Measurements from ENCODE around the gene ABCB11. TPM values are rescaled to one million over a fixed set of nuclear protein-coding genes. Genes with fewer than 3 reads are reported as not detected.

Gene ABCB11
- total and polyA plus RNA-seq, 2 donors (not counting 1 experiment from before 2014, with no cell fraction given): not detected

DNA sequence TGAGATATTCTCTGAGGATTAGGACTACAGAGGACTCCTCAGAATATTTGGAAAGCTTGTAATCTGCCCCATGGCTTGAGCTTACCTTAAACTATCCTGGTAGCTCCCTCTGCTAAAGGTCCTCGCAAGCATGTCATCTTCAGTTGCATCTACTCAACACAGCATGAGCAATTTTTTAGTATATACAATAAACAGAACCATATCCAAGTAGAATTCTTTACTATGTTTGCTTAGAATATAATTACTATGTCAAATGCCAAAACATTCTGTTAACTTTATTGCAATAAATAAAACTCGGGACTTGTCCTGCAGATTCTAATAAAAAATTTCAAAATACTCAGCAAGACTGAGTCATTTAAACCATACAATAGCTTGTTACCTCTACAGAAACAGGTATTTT is 62.8 kb downstream of the ABCB11 start:
- intact Hi-C loops (cut with micrococcal nuclease): no loop called here
- DNase-seq (no peak), ATAC-seq (ENCODE audit: low read depth) (no peak)
- ChIA-PET CTCF (interaction anchor here (0.8 to 3.1 kb wide), 2 partner anchors 10 to 1174 kb away, joined by 4 to 13 read pairs; no protein-coding TSS in a partner anchor), POLR2A (no interaction called here)
- Histone ChIP-seq H4K20me1 (ENCODE audit: control insufficient read depth, insufficient read depth, low read length, poor library complexity, severe bottlenecking) (no peaks in the 10 kb centered on the region), H3K4me3 (ENCODE audit: control extremely low read depth in 1 of 5, extremely low read depth in 1 of 5, insufficient read depth in 1 of 5, low read depth in 2 of 5, low read length in 4 of 5) (no peak overlapping the region), H3K4me1 (ENCODE audit: control insufficient read depth in 2 of 2, insufficient read depth in 2 of 2, low read length in 2 of 2) (no peaks in the 10 kb centered on the region), H3K9ac (ENCODE audit: low read length) (no peak overlapping the region), H3K27me3 (replicated peaks in 1 of 4; ENCODE audit: control extremely low read depth in 1 of 4, control insufficient read depth in 3 of 4, insufficient read depth in 4 of 4, low read length in 3 of 4) (no peaks in the 10 kb centered on the region), H3K27ac (ENCODE audit: low read length in 2 of 2) (no peak overlapping the region), H3K4me2 (replicated peaks; ENCODE audit: low read depth, low read length, poor library complexity, severe bottlenecking) (no peak overlapping the region), H3K9me3 (ENCODE audit: control extremely low read depth in 1 of 3, control insufficient read depth in 2 of 3, insufficient read depth in 1 of 3, low read length in 2 of 3) (no peaks in the 10 kb centered on the region), H2AFZ (ENCODE audit: insufficient read depth, low read depth, low read length, poor library complexity, severe bottlenecking) (no peak overlapping the region), H3K36me3 (replicated peaks in 1 of 2; ENCODE audit: control extremely low read depth in 1 of 2, control insufficient read depth in 1 of 2, extremely low read depth in 1 of 2, insufficient read depth in 2 of 2, low read length in 1 of 2) (no peaks in the 10 kb centered on the region), H3K79me2 (ENCODE audit: control insufficient read depth, insufficient read depth, low read length) (no peaks in the 10 kb centered on the region)
- TF ChIP-seq, protein P1, sequence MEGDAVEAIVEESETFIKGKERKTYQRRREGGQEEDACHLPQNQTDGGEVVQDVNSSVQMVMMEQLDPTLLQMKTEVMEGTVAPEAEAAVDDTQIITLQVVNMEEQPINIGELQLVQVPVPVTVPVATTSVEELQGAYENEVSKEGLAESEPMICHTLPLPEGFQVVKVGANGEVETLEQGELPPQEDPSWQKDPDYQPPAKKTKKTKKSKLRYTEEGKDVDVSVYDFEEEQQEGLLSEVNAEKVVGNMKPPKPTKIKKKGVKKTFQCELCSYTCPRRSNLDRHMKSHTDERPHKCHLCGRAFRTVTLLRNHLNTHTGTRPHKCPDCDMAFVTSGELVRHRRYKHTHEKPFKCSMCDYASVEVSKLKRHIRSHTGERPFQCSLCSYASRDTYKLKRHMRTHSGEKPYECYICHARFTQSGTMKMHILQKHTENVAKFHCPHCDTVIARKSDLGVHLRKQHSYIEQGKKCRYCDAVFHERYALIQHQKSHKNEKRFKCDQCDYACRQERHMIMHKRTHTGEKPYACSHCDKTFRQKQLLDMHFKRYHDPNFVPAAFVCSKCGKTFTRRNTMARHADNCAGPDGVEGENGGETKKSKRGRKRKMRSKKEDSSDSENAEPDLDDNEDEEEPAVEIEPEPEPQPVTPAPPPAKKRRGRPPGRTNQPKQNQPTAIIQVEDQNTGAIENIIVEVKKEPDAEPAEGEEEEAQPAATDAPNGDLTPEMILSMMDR (IDR thresholded peaks at IDR 0.05): no peak
- TF ChIP-seq EZH2 (IDR thresholded peaks at IDR 0.05; ENCODE audit: borderline replicate concordance, insufficient read depth, low read depth, low read length, poor library complexity, severe bottlenecking): no peak
- Mint-ChIP-seq H3K4me3 (no peak overlapping the region), H3K27me3 (no peaks in the 10 kb centered on the region), H3K4me1 (no peaks in the 10 kb centered on the region), H3K27ac (no peak overlapping the region), H3K9me3 (ENCODE audit: insufficient read depth) (no peaks in the 10 kb centered on the region)
- no CpG with 5 or more reads among the region's 2 CpGs for WGBS (ENCODE audit: insufficient coverage)

DNA sequence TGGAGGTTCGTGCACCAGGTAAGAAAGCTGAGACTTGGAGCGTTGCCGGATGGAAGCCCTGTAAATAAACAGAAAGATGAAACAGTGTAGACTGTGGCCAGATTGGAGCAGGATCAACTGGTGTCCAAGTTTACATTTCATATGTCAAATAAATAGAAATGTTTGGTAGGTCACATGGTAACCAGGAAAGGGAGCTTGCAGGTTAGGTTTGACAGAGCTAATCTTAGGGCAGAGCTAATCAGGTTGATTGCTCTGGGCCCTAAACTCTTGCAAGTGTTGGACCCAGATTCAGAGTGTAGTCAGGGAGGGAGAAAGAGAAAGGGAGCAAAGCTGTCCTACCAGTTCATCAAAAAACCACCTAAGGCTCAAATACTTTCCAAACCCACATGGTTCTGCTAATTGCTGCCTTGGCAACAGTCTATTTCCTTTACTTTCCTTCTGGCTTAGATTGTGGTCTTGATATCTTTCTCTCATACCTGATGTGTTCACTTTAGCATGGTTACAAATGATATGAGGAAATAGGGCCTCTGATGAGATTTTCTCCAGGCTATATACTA is 66.8 kb downstream of the ABCB11 start:
- ATAC-seq (ENCODE audit: low read depth): no peak
- H3K36me3 ChIP-seq (replicated peaks in 1 of 2; ENCODE audit: control extremely low read depth in 1 of 2, control insufficient read depth in 1 of 2, extremely low read depth in 1 of 2, insufficient read depth in 2 of 2, low read length in 1 of 2): no peaks in the 10 kb centered on the region
- H3K79me2 ChIP-seq (ENCODE audit: control insufficient read depth, insufficient read depth, low read length): no peaks in the 10 kb centered on the region
- no peaks in the 10 kb centered on the region for H3K27me3 Mint-ChIP-seq
- no peaks in the 10 kb centered on the region for H3K9me3 Mint-ChIP-seq (ENCODE audit: insufficient read depth)
- no peaks in the 10 kb centered on the region for H3K27me3 ChIP-seq (replicated peaks in 1 of 4; ENCODE audit: control extremely low read depth in 1 of 4, control insufficient read depth in 3 of 4, insufficient read depth in 4 of 4, low read length in 3 of 4)
- H3K9me3 ChIP-seq (ENCODE audit: control extremely low read depth in 1 of 3, control insufficient read depth in 2 of 3, insufficient read depth in 1 of 3, low read length in 2 of 3): no peaks in the 10 kb centered on the region
- H3K27ac Mint-ChIP-seq: no peak overlapping the region
- no peak overlapping the region for H3K4me3 Mint-ChIP-seq
- H3K27ac ChIP-seq (ENCODE audit: low read length in 2 of 2): no peak overlapping the region
- no peak overlapping the region for H3K4me3 ChIP-seq (ENCODE audit: control extremely low read depth in 1 of 5, extremely low read depth in 1 of 5, insufficient read depth in 1 of 5, low read depth in 2 of 5, low read length in 4 of 5)
- TF ChIP-seq, protein P1 (IDR thresholded peaks at IDR 0.05): no peak
- no peak for TF ChIP-seq EZH2 (IDR thresholded peaks at IDR 0.05; ENCODE audit: borderline replicate concordance, insufficient read depth, low read depth, low read length, poor library complexity, severe bottlenecking)
- POLR2A ChIA-PET: no interaction called here
- H3K9ac ChIP-seq (ENCODE audit: low read length): no peak overlapping the region
- WGBS (ENCODE audit: insufficient coverage): 100% methylated on average over 3 of the region's 3 CpGs
- no peak overlapping the region for H2AFZ ChIP-seq (ENCODE audit: insufficient read depth, low read depth, low read length, poor library complexity, severe bottlenecking)
- H4K20me1 ChIP-seq (ENCODE audit: control insufficient read depth, insufficient read depth, low read length, poor library complexity, severe bottlenecking): no peaks in the 10 kb centered on the region
- DNase-seq: no peak
- no peaks in the 10 kb centered on the region for H3K4me1 ChIP-seq (ENCODE audit: control insufficient read depth in 2 of 2, insufficient read depth in 2 of 2, low read length in 2 of 2)
- no peaks in the 10 kb centered on the region for H3K4me1 Mint-ChIP-seq
- H3K4me2 ChIP-seq (replicated peaks; ENCODE audit: low read depth, low read length, poor library complexity, severe bottlenecking): no peak overlapping the region
- CTCF ChIA-PET: interaction anchor here (0.6 to 4.6 kb wide), 4 partner anchors 16 to 178 kb away, joined by 3 to 22 read pairs (median 4); no protein-coding TSS in a partner anchor
- intact Hi-C loops (cut with micrococcal nuclease): no loop called here
